HepG2 (cell line): ENCODE results near the gene CPNE1. TPM values are rescaled to one million over a fixed set of nuclear protein-coding genes. Genes with fewer than 3 reads are reported as not detected.

Source experiments
- ATF7 ChIP-seq, 2 experiments: fragments of 450-650 bp in 1 of 2; sonication (generic) in 1 of 2; formaldehyde crosslinking in 1 of 2; IDR thresholded peaks; 2 replicates each; pipeline versions ENCODE4 v1.4.0 to v1.6.1; 2016 to 2020; ENCODE audit warnings: antibody characterized with exemption in 1 of 2, mild to moderate bottlenecking in 1 of 2, missing genetic modification reagents in 1 of 2
- ATM ChIP-seq: fragments of 450-650 bp; IDR thresholded peaks from 2 replicates; pipeline ENCODE4 v1.7.1; 2017; ENCODE audit warnings: mild to moderate bottlenecking, borderline replicate concordance
- ATRX ChIP-seq: sonication (generic); formaldehyde crosslinking; IDR thresholded peaks from 2 replicates; pipeline ENCODE4 v1.4.0; 2020; ENCODE audit warnings: missing genetic modification reagents, borderline replicate concordance
- CENPBD1 ChIP-seq: sonication (generic); formaldehyde crosslinking; IDR thresholded peaks from 2 replicates; pipeline ENCODE4 v1.8.0; 2022; ENCODE audit warnings: missing genetic modification reagents, low read depth, mild to moderate bottlenecking, borderline replicate concordance
- CREB1 ChIP-seq, 2 experiments: fragments of 450-650 bp in 1 of 2; IDR thresholded peaks; 2 replicates each; pipeline ENCODE4 v1.6.1; 2016 to 2017; ENCODE audit warnings: control low read depth in 1 of 2, mild to moderate bottlenecking in 1 of 2, missing compliant biosample characterization in 1 of 2, missing genetic modification characterization in 1 of 2
- E2F5 ChIP-seq: sonication (generic); formaldehyde crosslinking; conservative IDR thresholded peaks from 2 replicates; pipeline ENCODE4 v1.4.0; 2020; ENCODE audit warnings: missing genetic modification reagents
- FOXC1 ChIP-seq: sonication (generic); formaldehyde crosslinking; IDR thresholded peaks from 2 replicates; pipeline ENCODE4 v1.8.0; 2022; ENCODE audit warnings: mild to moderate bottlenecking, missing genetic modification reagents, borderline replicate concordance
- JUND ChIP-seq: sonication (generic); formaldehyde crosslinking; IDR thresholded peaks from 2 replicates; pipeline ENCODE4 v1.8.0; 2022; ENCODE audit warnings: mild to moderate bottlenecking, missing genetic modification reagents
- KAT7 ChIP-seq: IDR thresholded peaks from 2 replicates; pipeline ENCODE4 v1.6.1; 2018; ENCODE audit warnings: borderline replicate concordance, missing compliant biosample characterization
- KLF9 ChIP-seq: IDR thresholded peaks from 2 replicates; pipeline ENCODE4 v1.6.1; 2016; ENCODE audit warnings: low read depth
- MZF1 ChIP-seq: sonication (generic); formaldehyde crosslinking; IDR thresholded peaks from 2 replicates; pipeline ENCODE4 v1.8.1; 2023; ENCODE audit warnings: mild to moderate bottlenecking, missing genetic modification reagents, borderline replicate concordance
- RFX5 ChIP-seq: IDR thresholded peaks from 2 replicates; pipeline ENCODE4 v1.6.1; 2011; ENCODE audit warnings: low read depth, low read length, improper control_type of control experiment
- SALL2 ChIP-seq: sonication (generic); formaldehyde crosslinking; IDR thresholded peaks from 2 replicates; pipeline ENCODE4 v1.8.1; 2023; ENCODE audit warnings: mild to moderate bottlenecking, missing genetic modification reagents, inconsistent platforms
- SP140L ChIP-seq: sonication (generic); formaldehyde crosslinking; IDR thresholded peaks from 2 replicates; pipeline ENCODE4 v1.4.0; 2020; ENCODE audit warnings: missing genetic modification reagents, borderline replicate concordance
- SRSF9 ChIP-seq: fragments of 200-400 bp; formaldehyde crosslinking; IDR thresholded peaks from 2 replicates; pipeline ENCODE4 v1.6.1; 2018; ENCODE audit warnings: borderline replicate concordance, mild to moderate bottlenecking, low read depth, low read length; ENCODE audit not compliant: insufficient read depth, poor library complexity, severe bottlenecking
- SYNCRIP ChIP-seq: fragments of 200-400 bp; formaldehyde crosslinking; IDR thresholded peaks from 2 replicates; pipeline ENCODE4 v1.6.1; 2018; ENCODE audit warnings: mild to moderate bottlenecking, low read depth, low read length; ENCODE audit not compliant: insufficient read depth
- TBL1XR1 ChIP-seq: fragments of 150-350 bp; IDR thresholded peaks from 2 replicates; pipeline ENCODE4 v1.6.1; 2014; ENCODE audit warnings: borderline replicate concordance, low read length; ENCODE audit not compliant: partially characterized antibody
- ZBTB2 ChIP-seq: sonication (generic); formaldehyde crosslinking; IDR thresholded peaks from 2 replicates; pipeline ENCODE4 v1.8.0; 2022; ENCODE audit warnings: low read depth, missing genetic modification reagents
- ZNF609 ChIP-seq: sonication (generic); formaldehyde crosslinking; IDR thresholded peaks from 2 replicates; pipeline ENCODE4 v1.4.0; 2020; ENCODE audit warnings: mild to moderate bottlenecking, missing genetic modification reagents, borderline replicate concordance
- ZNF724P ChIP-seq: sonication (generic); formaldehyde crosslinking; IDR thresholded peaks from 2 replicates; pipeline ENCODE4 v1.8.0; 2022; ENCODE audit warnings: missing genetic modification reagents, borderline replicate concordance
- ZSCAN21 ChIP-seq: sonication (generic); formaldehyde crosslinking; IDR thresholded peaks from 2 replicates; pipeline ENCODE4 v1.8.0; 2022; ENCODE audit warnings: mild to moderate bottlenecking, missing genetic modification reagents, moderate library complexity, borderline replicate concordance
- polyA plus RNA-seq, 8 experiments: library from polyadenylated mRNA; depleted of rRNA in 3 of 8; stranded (reverse) in 7 of 8; unstranded in 1 of 8; fragments of >200 nt; fragmentation: Illumina TruSeq in 4 of 8; extraction: Trizol in 4 of 8; gene quantifications; 2 replicates each; pipeline versions ENCODE4 v1.2.1 to v1.2.3, GENCODE V29; 2011 to 2016; ENCODE audit warnings: low read depth in 4 of 8, missing spikeins in 1 of 8, mixed read lengths in 1 of 8; ENCODE audit not compliant: insufficient read depth in 1 of 8
- total RNA-seq, 5 experiments: library from RNA; depleted of rRNA; stranded (reverse); fragments of >200 nt; fragmentation: Illumina TruSeq; extraction: Trizol; gene quantifications; 2 replicates each; pipeline ENCODE4 v1.2.3, GENCODE V29; 2016; ENCODE audit warnings: low read depth in 1 of 5

CPNE1 gene
- total and polyA plus RNA-seq, 2 of the 13 experiments (the other 11 are each of a cell fraction or from before 2014, with no cell fraction given) = 408 to 431 TPM

- TF ChIP-seq SYNCRIP = no peak
- no peak for TF ChIP-seq MZF1
- TF ChIP-seq E2F5 (CRISPR knock-in tag) = no peak
- no peak for TF ChIP-seq ZNF609 (CRISPR knock-in tag)
- no peak for TF ChIP-seq ATRX
- no peak for TF ChIP-seq ZNF724P (CRISPR knock-in tag)
- no peak for TF ChIP-seq RFX5
- TF ChIP-seq FOXC1 = no peak
- no peak for TF ChIP-seq ATM
- TF ChIP-seq SALL2 (CRISPR knock-in tag) = no peak
- no peak for TF ChIP-seq ZSCAN21 (CRISPR knock-in tag)
- TF ChIP-seq JUND (CRISPR knock-in tag) = no peak
- TF ChIP-seq KLF9 (CRISPR knock-in tag) = no peak
- TF ChIP-seq ZBTB2 = no peak
- TF ChIP-seq TBL1XR1 = no peak
- TF ChIP-seq CREB1 (IDR thresholded peaks at IDR 0.05) = no peak
- peak; percentile 10; the same call in 1 of the 2 replicates for TF ChIP-seq CREB1 (CRISPR knock-in tag; IDR thresholded peaks at IDR 0.05)
- TF ChIP-seq SP140L (CRISPR knock-in tag) = no peak
- no peak for TF ChIP-seq ATF7 (IDR thresholded peaks at IDR 0.05)
- no peak for TF ChIP-seq ATF7 (CRISPR knock-in tag; IDR thresholded peaks at IDR 0.05)
- no peak for TF ChIP-seq CENPBD1 (CRISPR knock-in tag)
- no peak for TF ChIP-seq SRSF9
- TF ChIP-seq KAT7 = no peak
Observed at GRCh38 chr20:35702824-35703695, 38.4 kb upstream of the CPNE1 start (continued).
